NCI-H2171 treated with DMSO at 0.1 percent for 48 hours (cell line): ENCODE data around the gene INCA1.
A peak's percentile ranks its signal among the peaks of the same experiment; 100 is the strongest.

ENCODE experiments used
- DNase-seq: peaks from one replicate; lab custom pipeline; 2025; lab: John Stamatoyannopoulos, UW

Gene INCA1

DNA sequence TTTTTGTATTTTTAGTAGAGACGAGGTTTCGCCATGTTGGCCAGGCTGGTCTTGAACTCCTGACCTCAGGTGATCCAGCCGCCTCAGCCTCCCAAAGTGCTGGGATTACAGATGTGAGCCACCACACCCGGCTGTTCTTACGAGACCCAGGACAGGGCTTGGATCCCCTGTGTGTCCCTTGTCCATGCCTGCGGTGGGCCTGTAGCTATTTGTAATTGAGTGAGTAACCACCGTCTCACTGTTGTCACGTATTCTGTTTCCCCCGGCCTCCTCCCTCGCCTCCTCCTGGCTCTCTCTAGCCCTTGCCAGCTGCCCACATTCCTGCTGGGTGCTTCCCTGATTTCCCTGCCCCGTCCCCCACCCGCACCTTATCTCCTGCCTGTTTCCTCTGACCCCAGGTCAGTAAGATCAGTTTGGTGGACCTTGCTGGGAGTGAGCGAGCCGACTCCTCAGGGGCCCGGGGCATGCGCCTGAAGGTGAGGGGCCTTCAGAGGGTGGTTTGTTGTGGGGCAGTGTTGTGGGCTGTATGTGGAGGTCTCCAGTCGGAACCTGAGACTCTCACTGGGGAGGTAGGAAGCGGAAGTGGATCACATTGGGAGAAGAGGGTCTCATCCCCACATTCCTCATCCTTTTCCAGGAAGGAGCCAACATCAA is 6.0 kb upstream of the INCA1 start:
- no peak for DNase-seq

DNA sequence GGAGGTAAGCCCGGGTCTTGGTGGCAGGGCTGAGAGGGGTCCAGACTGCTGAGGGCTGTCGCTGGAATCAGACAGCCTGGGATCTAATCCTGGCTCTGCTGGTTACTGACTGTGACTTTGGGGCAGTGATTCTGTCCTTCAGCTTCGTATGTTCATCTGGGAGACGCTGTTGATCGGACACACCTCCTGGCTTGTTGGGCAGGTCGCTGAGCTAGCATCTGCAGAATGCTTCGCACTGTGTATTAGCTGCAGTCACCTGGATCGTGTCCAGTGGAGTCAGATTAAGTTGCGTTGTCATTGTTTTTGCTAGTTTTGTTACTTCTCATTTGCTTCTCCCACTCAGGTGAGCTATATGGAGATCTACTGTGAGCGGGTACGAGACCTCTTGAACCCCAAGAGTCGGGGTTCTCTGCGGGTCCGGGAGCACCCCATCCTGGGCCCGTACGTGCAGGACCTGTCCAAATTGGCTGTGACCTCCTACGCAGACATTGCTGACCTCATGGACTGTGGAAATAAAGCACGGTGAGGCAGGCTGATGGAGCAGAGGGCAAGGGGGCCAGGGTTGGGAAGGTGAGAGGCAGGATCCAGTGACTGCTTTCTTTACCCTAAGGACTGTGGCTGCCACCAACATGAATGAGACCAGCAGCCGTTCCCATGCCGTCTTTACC is 4.9 kb upstream of the INCA1 start:
- DNase-seq, result no peak

DNA sequence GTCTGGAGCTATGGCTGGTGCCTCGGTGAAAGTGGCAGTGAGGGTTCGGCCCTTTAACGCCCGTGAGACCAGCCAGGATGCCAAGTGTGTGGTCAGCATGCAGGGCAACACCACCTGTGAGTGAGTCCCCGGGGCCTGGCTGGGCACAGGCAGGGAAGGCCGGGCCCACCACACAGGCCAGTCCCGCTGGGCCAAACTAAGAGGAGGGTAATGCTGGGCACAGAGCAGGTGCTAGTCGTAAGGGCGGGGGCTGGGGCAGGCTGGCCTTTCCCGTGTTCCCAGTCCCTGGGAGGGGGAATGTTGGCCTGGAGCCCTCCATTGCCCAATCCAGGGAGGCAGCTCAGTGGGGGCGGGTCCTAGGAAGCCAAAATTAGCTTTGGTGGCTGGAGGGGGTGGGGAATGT is 2.9 kb upstream of the INCA1 start:
- DNase-seq, result no peak

DNA sequence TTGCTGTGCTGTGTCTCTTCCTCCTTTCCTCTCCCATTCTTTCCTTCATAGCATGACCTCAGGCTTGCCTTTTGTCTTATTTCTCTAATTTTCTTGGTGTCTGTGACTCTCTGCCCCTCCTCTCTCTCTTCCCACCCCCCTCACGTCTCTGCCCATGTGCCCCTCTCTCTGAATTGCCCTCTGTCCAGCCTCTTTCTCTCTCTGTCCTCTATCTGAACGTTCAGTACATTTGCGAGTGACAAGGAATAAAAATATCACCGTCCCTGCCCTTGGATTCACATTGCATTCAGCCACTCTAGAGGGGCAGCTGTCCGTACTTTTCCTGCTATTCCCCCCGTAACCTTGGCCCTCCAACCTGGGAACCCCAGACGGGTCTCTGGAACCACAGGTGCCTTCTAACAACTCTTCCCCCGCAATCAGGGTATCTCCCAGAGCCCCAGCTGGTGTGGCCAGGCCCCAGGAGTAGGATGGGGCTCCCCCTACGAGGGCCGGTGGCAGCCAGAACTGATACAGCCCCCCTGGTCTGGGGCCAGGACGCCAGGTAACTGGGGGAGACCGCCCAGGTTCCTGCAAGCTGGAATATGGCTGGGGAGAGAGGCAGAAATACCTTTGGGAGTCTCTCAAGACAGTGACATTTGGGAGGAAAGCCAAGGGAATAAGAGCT is 2.2 kb upstream of the INCA1 start:
- no peak for DNase-seq

DNA sequence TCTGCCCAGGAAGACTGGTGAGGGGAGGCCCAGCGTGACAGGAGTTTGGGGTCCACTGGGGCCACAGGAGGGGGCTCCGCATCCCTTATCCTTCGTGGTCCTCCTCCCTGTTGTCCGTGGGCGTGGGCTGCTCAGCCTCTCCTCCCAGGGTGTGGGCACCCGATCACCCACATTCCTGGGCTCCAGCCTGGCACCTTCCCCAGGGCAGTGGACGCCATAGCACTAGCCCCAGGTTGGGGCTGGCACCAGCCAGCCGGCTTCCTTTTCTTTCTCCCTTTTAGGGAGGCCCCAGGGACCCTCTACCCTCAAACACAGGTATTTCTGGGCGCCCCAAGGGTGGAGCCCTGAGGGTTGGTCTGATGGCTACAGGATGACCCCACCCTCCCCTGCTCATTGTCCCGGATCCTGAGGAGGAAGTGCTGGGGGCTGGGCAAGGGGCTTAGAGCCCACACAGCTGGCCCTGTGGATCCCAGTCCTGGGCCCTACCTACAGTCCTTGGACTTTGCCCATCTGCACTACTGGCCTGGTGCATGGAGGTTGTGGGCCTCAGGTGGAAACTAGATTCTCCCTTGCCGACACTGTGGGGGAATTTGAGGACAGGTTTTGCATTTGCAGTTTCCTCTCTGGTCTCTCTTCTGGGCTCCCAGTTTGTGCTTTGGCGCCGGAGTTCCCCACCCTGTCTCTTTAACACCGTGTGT is 1.6 kb upstream of the INCA1 start:
- no peak for DNase-seq

DNA sequence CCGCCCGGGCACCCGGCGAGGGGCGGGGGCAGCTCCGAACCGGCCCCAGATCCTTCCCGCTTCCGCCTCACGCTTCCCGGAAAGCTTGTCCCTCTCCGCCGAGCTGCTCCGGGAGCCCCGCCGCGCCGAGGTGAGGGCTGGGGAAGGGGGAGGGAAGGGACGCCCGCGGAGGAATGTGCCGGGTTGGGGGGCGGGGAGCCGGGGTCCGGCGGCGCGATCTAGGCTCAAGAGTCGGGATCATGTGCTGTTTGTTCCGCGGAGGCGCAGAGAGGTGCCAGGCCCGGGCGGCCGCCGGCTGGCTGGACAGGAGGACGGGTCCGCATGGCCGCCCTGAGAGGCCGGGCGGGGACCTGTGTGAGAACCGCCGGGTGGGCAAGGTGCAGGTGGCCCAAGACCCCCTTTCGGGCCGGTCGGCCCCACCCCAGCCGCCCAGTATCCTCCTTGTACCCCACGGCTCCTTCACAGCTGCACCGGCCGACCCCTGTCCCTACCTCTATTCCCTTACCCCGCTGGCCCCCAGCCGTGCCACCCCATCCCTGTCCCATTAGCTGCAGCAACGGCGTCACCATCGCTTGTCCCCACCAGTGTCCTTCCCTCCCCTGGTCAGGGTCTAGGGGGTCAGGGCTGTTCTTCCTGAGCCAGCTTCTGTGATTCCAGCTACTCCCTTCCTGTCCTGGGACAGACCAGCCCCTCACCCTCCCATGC is 857 bp upstream of the INCA1 start:
- peak; percentile 43 for DNase-seq

DNA sequence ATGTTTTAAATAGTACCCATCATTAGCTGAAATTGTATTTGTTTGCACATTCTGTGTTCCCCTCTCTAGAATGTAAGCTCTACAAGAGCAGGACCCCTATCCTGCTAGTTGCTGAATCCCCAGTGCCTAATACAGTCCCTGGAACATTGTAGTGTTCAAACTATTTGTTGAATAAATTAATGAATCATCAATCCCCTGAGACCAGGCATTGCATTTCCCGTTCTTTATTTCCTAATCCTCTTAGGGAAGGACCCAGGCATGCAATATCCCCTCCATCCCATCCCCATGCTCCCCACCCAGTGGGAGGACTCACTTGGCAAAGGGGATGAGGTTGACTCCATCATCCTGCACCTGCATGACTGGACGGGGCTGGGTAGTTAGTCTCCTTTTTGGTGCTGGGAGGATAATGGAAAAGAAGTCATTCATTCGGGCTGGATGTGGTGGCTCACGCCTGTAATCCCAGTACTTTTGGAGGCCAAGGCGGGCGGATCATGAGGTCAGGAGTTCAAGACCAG is 3.2 kb downstream of the INCA1 start:
- no peak for DNase-seq

DNA sequence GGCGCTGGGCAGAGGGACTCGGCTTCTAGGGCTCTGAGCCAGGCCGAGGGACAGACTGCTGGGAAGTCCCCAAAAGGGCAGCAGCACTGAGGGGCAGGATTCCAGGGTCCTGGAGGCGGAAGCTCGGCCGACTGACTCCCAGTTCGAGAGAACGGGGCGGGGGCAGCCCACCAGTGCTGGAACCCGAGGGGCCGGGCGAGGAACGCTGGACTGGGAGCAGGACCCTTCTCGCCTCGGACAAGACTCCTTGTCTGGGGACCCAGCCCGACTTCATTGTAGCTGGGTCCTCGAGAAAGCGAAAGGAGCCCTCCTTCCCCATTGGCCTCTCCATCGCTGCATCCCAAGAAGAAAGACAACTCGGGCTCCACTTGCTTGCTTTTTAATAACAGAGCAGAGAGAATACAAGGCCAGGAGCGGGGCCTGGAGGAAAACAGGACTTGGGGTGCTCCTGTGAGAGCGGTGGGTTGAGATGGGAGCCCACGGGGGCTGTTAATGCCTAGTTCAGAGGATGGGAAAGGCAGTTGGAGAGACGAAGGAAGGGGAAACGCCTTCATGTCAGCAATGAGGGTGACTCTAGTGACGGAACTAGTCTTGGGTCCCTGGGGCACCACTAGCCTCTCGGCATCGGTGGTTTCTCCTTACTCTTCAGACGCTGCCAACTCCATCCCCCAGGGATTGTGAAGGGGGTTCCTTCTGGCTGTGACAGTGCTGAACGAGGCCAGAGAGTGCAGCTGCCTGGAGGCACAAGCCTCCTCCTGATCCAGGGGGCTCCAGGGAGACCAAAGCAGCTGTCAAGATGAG is 9.4 kb downstream of the INCA1 start:
- peak; percentile 86 for DNase-seq

DNA sequence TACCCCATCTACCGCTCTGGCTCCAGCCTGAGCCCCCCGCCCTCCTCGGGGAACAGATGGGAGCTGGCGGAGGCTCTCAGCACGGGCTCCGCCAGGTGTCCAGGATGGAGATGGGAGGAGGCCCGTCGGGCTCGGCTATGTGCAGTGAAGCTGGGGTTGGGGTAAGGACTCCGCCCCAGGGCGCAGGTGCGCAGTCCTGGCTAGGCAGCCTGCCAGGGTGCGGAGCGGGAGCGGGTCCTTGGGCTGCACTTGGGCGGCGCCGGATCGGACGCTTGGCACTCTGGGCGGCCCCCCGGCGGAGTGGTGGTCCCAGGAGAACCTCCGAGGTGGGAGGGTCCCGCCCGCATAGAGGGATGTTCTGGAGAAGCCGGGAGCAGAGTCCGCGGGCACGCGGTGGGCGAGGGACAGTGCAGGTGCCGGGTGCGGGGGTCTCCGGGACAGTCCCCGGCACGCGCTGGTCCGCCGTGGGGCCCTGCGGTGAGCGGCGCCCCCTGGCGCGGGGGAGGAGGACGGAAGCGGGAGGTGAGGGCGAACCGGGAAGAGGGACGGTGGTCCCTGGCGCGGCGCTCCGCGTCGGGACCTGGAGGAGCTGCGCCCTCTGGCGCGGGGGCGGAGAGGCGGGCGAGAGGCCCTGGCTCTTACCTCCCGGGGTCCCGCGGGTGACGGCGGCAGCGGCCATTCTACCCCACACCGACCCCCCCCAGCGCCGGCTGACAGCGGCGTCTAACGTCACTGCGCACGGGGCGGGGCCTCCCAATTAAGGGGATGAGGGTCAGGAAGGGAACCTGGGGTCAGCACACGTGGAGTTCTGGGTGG is 10.2 kb downstream of the INCA1 start, which contains the start of gene CAMTA2:
CAMTA2 (minus strand) TSS at position 725 of the 816 bp plus-strand sequence. CDS start 1,453 bp downstream, outside the sequence.
- DNase-seq, result peak; percentile 96

DNA sequence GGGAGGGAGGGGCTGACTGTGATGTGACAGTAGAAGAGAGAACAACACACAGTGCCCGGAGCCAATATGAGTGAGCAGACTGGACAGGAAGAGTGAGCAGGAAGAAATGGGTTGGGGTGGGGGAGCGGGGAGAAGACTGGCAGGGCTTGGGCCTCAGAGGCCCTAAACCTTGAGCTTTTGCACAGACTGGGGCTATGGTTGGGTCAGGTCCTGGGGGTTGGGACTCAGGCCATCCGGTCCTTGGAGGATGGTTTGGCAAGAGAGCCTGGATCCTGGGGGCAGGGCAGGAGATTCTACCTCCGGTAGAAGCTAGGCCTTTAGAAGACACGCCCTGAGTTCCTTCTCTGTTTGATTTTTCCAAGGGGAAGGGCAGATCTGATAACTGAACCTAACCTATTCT is 10.9 kb downstream of the INCA1 start:
- DNase-seq, result peak; percentile 31

DNA sequence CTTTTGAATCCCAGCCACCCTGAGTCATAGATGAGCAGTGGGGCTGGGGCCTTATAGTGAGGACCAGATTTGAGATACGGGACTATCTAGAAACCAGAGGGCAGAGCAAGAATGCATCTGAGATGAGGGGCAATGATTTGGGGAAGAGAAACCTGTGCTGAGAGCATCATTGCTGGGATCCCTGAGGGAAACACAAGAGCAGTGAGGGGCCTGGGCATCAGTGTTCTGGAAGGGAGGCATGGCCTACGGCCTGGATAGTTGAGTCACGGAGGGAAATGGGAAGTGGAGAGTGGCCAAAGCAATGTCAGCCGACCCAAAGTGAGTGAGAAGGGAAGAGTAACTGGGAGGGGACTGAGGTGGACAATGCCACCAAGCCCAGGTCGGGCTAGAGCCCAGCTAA is 15.0 kb downstream of the INCA1 start:
- no peak for DNase-seq

DNA sequence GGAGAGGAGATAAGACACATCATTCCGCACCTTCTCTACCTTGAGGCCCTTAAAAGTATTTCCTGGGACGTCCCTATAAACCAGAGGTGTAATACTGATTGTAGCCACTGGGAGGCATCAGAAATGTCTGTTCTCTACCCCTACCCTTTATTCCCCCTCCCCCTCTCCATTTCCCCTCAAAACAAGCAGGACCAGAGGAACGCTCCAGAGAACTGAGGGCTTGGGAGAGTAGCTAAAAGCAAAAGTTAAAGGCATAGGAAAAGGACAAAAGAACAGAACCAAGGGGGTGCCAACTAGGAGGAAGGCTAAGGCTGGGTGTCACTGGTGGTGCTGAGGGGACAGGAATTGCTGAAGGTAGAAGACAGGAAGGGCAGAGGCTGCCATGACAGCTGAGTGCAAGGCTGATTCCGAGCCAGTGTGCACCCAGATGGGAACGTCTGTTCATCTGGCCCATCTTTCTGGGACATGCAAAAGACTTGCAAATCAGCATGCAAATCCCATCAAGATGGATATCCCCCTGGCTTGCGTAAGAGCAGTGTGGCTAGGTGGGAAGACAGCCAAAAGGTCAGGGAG is 16.6 kb downstream of the INCA1 start:
- peak; percentile 19 for DNase-seq

DNA sequence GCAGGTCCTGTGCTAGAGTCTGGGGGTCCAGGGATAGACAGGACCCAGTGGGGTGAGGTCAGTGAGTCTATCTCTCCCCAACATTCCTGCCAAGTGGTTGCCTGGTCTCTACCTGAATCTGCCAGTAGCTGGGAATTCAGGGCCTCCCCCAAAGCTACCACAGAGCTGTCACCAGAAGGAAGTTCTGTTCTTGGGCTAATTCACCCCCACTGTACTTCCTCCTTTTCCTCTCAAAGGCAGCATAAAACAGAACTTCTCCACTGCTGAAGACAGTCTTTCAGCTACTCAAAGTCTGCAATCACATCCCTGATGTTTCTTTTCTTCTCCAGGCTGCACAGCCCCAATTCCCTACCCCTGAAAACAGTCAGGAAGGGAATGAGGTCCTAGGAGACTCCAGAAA is 18.6 kb downstream of the INCA1 start:
- no peak for DNase-seq

DNA sequence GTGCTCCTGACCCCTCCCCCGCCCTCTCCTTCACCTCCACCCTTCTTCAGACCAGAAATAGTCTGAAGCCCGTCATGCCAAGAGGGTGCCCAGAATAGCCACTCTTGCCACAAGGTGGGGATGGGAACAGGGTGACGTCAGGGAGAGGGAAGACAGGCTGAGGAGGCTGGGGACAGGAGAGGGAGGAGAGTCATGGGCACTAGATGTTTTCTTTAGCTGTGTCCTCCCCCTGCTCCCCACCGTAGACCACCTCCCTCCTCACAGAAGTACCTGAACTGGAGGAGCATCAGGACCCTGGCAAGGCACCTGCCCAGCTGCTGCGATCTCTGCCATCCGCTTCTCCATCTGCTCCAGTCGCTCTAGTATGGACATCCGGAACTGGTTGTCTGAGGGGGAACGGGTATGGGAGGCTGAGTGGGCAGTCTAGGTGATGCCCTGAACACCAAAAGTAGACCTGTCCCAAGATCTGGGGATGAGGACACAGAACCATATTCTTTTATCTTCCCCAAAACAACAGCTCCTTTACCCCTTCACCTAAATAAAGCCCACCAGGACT is 23.1 kb downstream of the INCA1 start:
- no peak for DNase-seq

DNA sequence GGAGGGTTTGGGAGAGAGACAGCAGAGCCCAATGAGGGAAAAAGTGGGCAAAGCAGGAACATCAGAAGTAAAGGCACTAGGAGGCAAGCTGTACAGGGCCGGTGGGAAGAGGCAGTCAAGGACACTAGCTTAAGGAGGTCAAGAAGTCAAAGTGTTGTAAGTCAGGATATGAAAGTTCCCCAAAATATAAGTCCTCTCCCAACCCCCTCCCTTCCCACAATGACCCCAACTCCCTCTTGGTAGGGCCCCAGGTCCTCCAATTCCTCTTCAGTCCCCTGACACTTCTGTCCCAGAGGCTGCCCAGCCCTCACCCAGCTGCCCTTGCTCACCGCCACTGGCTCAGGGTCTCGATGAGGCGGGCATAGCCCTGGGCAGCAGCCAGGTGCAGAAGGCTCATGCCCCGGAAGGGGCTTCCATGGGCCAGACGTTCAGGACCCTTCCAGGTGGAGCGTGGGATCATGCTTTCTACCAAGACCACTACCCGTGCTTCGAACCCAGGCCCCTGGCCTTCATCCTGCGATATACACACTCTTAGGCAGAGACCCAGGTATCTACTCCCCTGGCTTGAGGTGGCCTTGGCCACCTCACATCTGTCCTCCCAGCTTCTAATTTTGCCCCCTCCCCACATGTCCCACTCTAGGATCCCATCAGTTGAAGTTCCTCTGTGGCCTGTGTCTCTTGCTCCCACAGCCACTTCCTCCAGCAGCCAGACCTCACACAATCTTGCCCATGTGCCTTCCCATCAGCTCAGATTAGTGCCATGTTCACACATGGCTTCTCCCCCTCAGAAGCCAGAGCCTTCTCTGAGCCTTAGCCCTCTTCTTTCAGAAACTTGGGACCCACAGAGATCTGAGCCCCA is 23.8 kb downstream of the INCA1 start:
- DNase-seq, result no peak

DNA sequence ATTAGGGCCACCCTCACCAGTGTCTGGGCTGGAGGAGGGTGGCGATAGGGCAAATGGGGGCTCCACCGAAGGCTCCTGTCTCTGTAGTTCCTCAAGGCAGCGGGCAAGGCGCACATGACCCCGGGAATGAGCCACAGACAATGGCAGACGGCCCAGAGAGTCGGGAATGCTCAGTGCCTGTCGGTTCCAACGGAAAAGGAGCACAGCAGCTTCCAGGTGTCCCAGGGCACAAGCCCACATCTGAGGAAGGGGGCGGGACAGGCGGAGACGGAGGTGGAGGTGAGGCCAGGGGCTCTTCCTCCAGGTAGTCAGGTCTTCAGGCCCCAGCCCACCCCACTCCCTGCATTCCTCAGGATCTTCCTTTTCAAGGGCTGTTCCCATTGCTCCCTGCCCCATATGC is 24.6 kb downstream of the INCA1 start:
- DNase-seq, result no peak

DNA sequence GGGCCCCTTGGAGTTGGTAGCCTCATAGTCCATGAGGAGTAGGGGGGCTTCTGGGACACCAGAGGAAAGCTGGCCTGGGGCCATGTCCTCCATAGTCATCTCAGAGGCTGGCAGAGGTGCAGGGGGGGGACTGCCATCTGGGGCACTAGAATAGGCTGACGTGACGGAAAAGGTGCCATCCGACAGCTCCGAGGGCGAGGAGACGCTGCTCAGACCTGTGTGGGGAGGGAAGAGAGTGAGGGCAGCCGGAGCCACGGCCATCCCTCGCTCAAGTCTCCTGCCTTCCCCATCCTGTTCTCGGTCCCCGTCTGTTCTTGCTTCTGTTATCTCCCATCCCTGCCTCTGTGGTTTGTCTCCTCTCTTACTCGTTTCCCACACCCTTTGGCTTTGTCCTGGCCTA is 25.0 kb downstream of the INCA1 start:
- no peak for DNase-seq

DNA sequence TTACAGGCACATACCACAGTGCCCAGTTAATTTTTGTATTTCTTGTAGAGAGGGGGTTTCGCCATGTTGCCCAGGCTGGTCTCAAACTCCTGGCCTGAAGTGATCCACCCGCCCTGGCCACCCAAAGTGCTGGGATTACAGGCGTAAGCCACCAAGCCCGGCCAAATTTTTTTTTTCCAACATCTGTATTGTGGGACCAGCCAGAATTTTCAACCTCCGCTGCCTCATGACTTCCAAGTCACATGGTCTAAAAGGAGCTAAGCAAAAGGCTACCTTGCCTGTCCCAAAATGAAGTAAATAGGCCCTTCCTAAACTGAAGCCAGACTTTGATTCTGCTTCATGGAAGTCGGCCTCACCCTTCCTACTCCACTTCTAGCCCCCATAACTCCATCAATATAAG is 25.5 kb downstream of the INCA1 start:
- DNase-seq, result no peak

DNA sequence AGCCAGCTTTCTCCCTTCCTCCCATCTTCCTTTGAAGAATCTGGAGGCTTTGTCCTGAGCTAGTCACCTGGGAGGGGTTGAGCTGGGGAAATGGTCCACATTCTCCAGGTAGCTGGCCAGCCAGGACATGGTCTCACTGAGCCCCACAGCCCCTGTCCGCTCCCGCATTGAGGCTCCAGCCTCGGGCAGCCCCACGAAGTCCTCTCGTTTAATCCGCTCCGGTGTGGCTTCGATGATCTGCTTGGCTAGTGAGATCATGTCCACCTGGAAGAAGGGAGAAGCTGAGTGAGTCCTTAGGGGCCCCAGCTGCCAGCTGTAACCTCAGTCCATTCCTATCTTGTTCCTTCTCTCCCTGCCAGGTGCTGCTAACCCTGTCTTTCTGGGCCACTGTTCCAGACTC is 27.0 kb downstream of the INCA1 start:
- DNase-seq, result no peak
